Vagina (tissue), 2 donors: ENCODE results near the gene NPRL2. TPM values are rescaled to one million over a fixed set of nuclear protein-coding genes. Genes with fewer than 3 reads are reported as not detected.

Experiments used
- DNase-seq, 2 donors: peaks; one replicate each; pipeline ENCODE4 v3.0.0-alpha.2; 2017; ENCODE audit errors: extremely low spot score in 2 of 2
- H3K27ac ChIP-seq: fragments of 200-600 bp; sonication (generic); one replicate; pipeline ENCODE4 v1.5.1; 2019
- H3K27me3 ChIP-seq: fragments of 200-600 bp; sonication (generic); one replicate; pipeline ENCODE4 v1.5.1; 2019
- H3K36me3 ChIP-seq, 2 donors: fragments of 200-600 bp; sonication (generic); one replicate each; pipeline ENCODE4 v1.5.1; 2017 to 2019
- H3K4me1 ChIP-seq: fragments of 200-600 bp; sonication (generic); one replicate; pipeline ENCODE4 v1.5.1; 2019
- H3K4me3 ChIP-seq, 2 donors: fragments of 200-600 bp; sonication (generic); 1 replicate in 1 of 2; 2 replicates in 1 of 2; pipeline ENCODE4 v1.5.1; 2016 to 2019
- H3K9me3 ChIP-seq: fragments of 200-600 bp; sonication (generic); one replicate; pipeline ENCODE4 v1.5.1; 2019
- CTCF ChIP-seq, 3 experiments: fragments of 450-650 bp in 2 of 3; fragments of 200-600 bp in 1 of 3; sonication (generic) in 1 of 3; IDR thresholded peaks; one replicate each; pipeline ENCODE4 v1.5.1; 2017 to 2019; ENCODE audit warnings: antibody characterized with exemption in 3 of 3, mild to moderate bottlenecking in 2 of 3, moderate library complexity in 2 of 3
- POLR2A ChIP-seq, 2 donors: fragments of 450-650 bp; IDR thresholded peaks; one replicate each; pipeline ENCODE4 v1.6.1; 2017; ENCODE audit warnings: antibody characterized with exemption in 2 of 2, mild to moderate bottlenecking in 2 of 2, moderate library complexity in 2 of 2
- POLR2AphosphoS5 ChIP-seq, 2 donors: sonication (generic); formaldehyde crosslinking; IDR thresholded peaks; one replicate each; pipeline ENCODE4 v1.9.0; 2017; ENCODE audit warnings: antibody characterized with exemption in 2 of 2, mild to moderate bottlenecking in 2 of 2, low read depth in 1 of 2; ENCODE audit not compliant: insufficient read depth in 1 of 2
- intact Hi-C: fragments of 100-400 bp; cut with DNase I; formaldehyde crosslinking; loops from one replicate; pipeline ENCODE4 v1.15.1; 2023
- total RNA-seq: library from RNA; depleted of rRNA; stranded (reverse); fragments of >200 nt; gene quantifications from one replicate; pipeline ENCODE4 v1.2.3, GENCODE V29; 2016

NPRL2 gene
- total RNA-seq, 1 donor from 2014 or later = 17.2 TPM

DNA sequence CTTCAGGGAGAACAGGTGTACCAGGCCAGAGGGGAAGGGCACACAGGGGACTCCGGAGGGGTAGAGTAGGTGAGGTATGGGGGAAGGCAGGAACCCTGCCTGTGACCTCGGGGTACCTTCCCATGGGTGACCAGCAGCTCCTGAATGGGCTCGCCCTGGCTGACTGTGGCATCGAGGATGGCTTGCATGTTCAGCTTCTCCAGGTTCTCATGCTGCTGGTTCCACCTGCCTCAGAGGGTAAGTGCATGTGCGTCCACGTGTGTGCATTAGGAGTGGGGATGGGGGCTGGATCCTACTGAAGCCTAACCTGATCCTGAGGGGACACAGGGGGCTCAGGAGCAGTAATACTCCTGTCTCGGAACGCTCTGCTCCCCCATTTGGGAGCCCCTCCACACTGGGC, 5.6 kb downstream of the NPRL2 start:
- Histone ChIP-seq H3K4me1 (peaks cover 43% of the 10 kb centered on the region), H3K9me3 (no peaks in the 10 kb centered on the region), H3K36me3 (peaks cover 0 to 8% of the 10 kb centered on the region in 2 donors), H3K27me3 (no peaks in the 10 kb centered on the region), H3K4me3 (peak overlapping the region; percentile 32 to 47), H3K27ac (no peak overlapping the region)
- TF ChIP-seq POLR2AphosphoS5 (IDR thresholded peaks at IDR 0.05; ENCODE audit: insufficient read depth in 1 of 2, low read depth in 1 of 2) (no peak), CTCF (IDR thresholded peaks at IDR 0.05) (no peak), POLR2A (IDR thresholded peaks at IDR 0.05) (no peak)
- DNase-seq = no peak
- intact Hi-C loops = no loop called here

DNA sequence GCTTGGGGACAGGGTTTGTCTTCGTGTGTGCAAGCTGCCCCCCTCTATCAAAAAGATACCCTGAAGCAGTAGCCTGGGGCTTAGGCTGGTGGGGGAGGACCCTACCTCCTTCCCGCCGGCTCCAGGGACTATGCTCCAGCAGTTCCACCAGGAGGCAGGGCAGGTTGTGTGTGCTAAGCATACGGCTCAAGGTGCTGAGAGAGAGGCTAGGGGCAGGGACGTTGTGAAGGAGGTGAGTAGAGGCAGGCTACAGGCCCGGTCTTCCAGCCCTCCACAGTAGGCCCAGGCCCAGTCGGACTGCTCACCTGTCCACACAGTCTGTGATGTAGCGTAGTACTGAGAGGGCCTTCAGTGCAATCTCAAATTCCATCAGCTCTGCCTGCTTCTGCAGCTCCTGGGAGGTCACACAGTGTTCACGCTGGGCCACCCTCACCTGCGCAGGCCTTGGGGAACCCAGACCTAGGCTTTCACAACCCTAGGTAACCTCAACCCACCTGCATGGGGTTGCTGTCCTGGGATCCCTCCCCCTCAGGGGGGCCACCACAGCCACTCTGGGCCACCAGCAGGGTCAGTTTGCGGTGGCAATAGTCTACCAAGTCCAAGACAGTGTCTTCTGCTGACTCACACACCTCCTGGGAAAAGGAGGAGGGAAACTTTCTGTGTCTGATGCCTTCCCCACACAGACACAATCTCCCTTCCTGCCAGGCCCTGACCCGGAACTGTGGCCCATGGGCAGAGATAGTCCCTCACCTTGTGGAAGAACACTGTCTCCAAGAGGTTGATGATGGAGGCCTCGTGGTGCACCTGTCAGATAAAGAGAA, 7.6 kb downstream of the NPRL2 start:
- Histone ChIP-seq H3K9me3 (no peaks in the 10 kb centered on the region), H3K36me3 (peaks cover 0 to 1% of the 10 kb centered on the region in 2 donors), H3K4me3 (no peak overlapping the region), H3K27me3 (no peaks in the 10 kb centered on the region), H3K27ac (no peak overlapping the region), H3K4me1 (peaks cover 50% of the 10 kb centered on the region)
- DNase-seq = no peak
- intact Hi-C loops = no loop called here
- TF ChIP-seq CTCF (IDR thresholded peaks at IDR 0.05) = no peak
- TF ChIP-seq POLR2A (IDR thresholded peaks at IDR 0.05) = no peak
- no peak for TF ChIP-seq POLR2AphosphoS5 (IDR thresholded peaks at IDR 0.05; ENCODE audit: insufficient read depth in 1 of 2, low read depth in 1 of 2)

DNA sequence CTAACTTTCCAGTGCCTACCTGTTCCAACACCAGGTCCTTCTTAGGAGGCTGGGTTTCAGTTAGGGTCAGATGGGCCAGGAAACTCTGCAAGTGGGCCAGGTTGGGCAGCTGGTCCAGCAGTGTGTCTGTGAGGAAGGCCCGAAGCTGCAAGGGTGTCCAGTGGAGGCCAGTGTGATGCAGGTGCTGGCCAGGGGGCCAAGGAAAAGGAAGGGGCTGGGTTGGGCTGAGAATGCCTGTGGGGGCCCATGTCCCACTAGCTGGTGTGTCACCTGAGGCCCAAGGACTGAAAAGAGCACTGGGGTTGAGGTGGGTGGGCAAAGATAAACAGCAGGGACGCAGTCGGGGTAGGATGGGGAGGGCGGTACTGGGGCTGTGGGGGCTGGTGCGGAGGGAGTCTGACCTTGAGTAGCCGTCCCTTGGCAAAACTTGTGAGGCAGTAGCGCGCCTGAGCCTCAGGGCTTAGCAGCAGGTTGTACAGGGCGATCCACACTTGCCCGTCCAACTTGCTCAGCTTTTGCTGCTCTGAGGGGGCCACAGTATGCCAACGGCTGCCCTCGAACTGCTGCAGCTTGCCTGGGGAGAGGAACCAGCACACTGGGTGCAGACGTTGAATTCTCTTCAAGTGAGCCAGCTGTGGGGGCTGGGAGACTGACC, 8.5 kb downstream of the NPRL2 start:
- DNase-seq = no peak
- H3K27ac ChIP-seq = peak overlapping the region; percentile 99
- no peaks in the 10 kb centered on the region for H3K36me3 ChIP-seq
- intact Hi-C loops = no loop called here
- peaks cover 55% of the 10 kb centered on the region for H3K4me1 ChIP-seq
- H3K4me3 ChIP-seq = no peak overlapping the region
- H3K27me3 ChIP-seq = no peaks in the 10 kb centered on the region
- TF ChIP-seq POLR2AphosphoS5 (IDR thresholded peaks at IDR 0.05; ENCODE audit: insufficient read depth in 1 of 2, low read depth in 1 of 2) (no peak), POLR2A (IDR thresholded peaks at IDR 0.05) (no peak), CTCF (IDR thresholded peaks at IDR 0.05) (no peak)
- H3K9me3 ChIP-seq = no peaks in the 10 kb centered on the region

DNA sequence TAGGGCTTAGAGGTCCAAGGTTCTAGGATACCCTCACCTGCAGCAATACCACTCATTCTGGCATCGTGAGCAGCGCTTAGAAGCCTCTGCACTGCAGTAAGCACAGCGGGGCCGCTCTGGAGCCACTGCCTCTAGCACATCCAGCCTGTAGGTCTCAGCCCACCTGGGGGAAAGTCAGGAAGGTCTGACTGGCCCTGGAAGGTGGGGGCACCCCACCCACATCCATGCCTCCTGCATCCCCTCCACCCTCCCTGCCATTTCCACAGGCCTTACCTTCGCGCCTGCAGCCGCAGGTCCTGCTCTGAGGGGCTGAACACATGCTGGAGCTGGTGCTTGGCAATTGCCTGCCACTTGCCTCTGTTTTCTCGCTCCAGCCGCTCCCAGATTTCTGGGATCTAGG, 9.0 kb downstream of the NPRL2 start:
- TF ChIP-seq POLR2A (IDR thresholded peaks at IDR 0.05) (no peak), POLR2AphosphoS5 (IDR thresholded peaks at IDR 0.05; ENCODE audit: insufficient read depth in 1 of 2, low read depth in 1 of 2) (no peak), CTCF (IDR thresholded peaks at IDR 0.05) (no peak)
- Histone ChIP-seq H3K27me3 (no peaks in the 10 kb centered on the region), H3K9me3 (no peaks in the 10 kb centered on the region), H3K4me3 (peak overlapping the region; percentile 51 to 60), H3K4me1 (peaks cover 59% of the 10 kb centered on the region), H3K36me3 (no peaks in the 10 kb centered on the region), H3K27ac (peak overlapping the region; percentile 99)
- no peak for DNase-seq
- intact Hi-C loops = no loop called here
